Diencephalon (tissue), 1 donor: ENCODE data around the gene ANKRD52. TPM values are rescaled to one million over a fixed set of nuclear protein-coding genes. Genes with fewer than 3 reads are reported as not detected.

ENCODE experiments used
- total RNA-seq: library from RNA; depleted of rRNA; stranded (reverse); fragments of >200 nt; gene quantifications from one replicate; pipeline ENCODE4 v1.2.3, GENCODE V29; 2014

Gene ANKRD52
- total RNA-seq: 23.5 TPM

GRCh38 chr12:56258068-56258819 is at the start of gene ANKRD52:
ANKRD52 (minus strand) TSS chr12:56258384; CDS start chr12:56258269, 115 bp downstream.

GRCh38 chr12:56299853-56300643 is 41.9 kb upstream of the ANKRD52 start, which contains the start of gene CS:
CS (minus strand) TSS chr12:56300330; CDS start chr12:56300201, 129 bp downstream.

DNA sequence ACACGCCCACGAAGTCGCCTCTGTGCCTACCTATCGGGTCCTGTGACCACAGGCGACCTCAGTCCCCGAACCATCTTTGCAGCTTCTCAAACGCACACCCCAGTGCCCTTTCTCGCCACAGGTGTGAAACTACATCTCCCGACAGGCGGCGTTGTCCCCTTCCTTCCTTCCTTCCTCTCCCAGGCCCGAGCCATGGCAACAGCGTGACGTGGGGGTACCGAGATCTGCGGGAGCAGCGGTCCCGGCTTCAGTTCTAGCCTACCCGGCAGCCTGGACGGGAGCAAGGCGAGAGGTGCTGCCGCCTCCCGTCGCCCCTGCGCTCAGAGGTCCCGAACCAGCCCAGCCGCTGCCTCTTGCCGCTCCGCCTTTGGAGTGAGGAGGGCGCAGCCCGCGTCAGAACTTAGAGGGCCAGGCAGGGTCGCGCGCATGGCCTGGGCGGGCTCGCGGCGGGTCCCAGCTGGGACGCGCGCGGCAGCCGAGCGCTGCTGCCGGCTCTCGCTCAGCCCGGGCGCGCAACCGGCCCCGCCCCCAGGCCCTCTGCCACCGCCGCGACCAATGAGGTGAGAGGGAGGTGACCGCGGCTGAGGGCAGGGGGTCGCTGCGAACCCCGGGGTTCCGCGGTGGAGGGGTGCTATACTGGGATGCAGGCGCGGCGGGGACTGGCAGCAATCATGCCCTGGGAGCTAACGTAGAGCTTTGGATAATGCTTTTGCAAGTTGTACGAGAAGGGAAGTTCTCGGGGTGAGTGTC is 8.7 kb upstream of the ANKRD52 start, which contains the start of gene COQ10A:
COQ10A (plus strand) TSS at position 250 of the 750 bp plus-strand sequence; CDS start at position 427, 177 bp downstream.

DNA sequence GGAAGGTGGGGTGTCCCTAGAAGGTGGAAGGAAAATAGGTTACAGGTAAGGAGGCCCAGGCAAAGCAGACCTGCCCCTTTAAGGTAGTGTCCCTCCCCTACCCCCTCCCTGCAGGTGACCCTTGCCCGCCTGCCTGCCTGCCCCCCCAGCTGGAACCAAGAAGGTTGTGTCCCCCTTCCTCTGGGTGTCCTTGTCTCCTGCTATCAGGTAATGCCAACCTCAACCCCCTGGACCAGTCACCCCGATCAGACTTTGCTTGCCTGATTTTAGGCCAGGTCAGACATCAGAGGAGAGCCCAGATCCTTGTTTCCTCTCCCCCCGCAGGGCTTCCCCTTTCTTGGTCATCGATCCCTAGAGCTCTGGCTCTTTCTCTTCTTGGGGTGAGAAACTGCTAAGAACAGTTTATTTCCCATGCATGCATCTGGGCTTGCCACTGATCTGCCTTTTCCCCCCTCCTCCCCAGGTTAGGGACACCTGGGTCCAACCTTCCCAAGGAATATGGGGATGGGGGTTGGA is 28.2 kb downstream of the ANKRD52 start, which contains the start of gene SLC39A5:
SLC39A5 (plus strand) TSS at position 136 of the 516 bp plus-strand sequence. CDS start 1,224 bp downstream, outside the sequence.

DNA sequence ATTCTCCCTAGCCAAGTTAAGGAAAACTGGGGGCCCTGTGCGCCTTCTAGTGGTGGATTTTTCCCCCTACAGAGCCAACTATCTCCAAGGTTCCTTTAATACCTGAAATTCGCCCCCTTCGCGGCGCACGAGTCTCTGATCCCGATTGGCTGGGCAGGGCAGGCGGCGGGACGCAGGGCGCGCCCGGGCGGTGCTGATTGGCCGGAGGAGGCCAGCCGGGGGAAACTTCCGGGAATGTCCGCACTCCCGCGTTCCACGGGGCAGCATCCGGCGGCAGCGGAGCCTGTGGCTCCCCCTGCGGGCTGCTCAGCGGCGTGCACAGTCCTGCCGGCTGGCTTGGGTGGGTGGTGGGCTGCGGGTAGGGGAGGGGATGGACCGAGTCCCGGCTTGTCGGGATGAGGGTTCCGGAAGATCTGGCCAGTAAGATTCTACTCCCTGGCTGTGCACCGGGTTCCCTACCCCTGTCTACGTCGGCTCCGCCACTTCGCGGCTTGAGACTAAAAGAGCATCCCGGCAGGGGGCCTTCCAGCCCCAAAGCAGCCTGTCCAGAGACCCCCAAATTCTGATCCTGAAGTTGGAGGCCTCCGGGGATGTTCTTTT is 34.0 kb downstream of the ANKRD52 start, which contains the start of gene NABP2:
NABP2 (plus strand) TSS at position 241 of the 600 bp plus-strand sequence. CDS start 515 bp downstream, outside the sequence.

GRCh38 chr12:56221757-56222530 is 36.2 kb downstream of the ANKRD52 start, which contains the start of gene RNF41:
RNF41 (minus strand) TSS chr12:56221922; CDS start chr12:56214047, 7,875 bp downstream.

GRCh38 chr12:56189099-56189917 is 68.9 kb downstream of the ANKRD52 start, which contains the start of gene SMARCC2:
SMARCC2 (minus strand) TSS chr12:56189483; CDS start chr12:56189461, 22 bp downstream.

Other genes starting within 250 kb of the ANKRD52 start
- gene IKZF4, start 237.3 kb downstream of the ANKRD52 start, total RNA-seq: 3.7 TPM
- 40.4 TPM for gene RPS26, start 216.5 kb downstream of the ANKRD52 start, total RNA-seq
- 6.2 TPM for gene ERBB3, start 178.2 kb downstream of the ANKRD52 start, total RNA-seq
- gene PA2G4, start 153.8 kb downstream of the ANKRD52 start, total RNA-seq: 70.8 TPM
- gene RPL41, start 141.8 kb downstream of the ANKRD52 start, total RNA-seq: 1,096 TPM
- gene ZC3H10, start 140.1 kb downstream of the ANKRD52 start, total RNA-seq: 7.4 TPM
- gene ESYT1, start 130.1 kb downstream of the ANKRD52 start, total RNA-seq: 51.9 TPM
- 118 TPM for gene MYL6B, start 105.8 kb downstream of the ANKRD52 start, total RNA-seq
- gene MYL6, start 100.0 kb downstream of the ANKRD52 start, total RNA-seq: 650 TPM
- gene SMARCC2, start 68.9 kb downstream of the ANKRD52 start, total RNA-seq: 108 TPM
- 71.3 TPM for gene RNF41, start 36.5 kb downstream of the ANKRD52 start, total RNA-seq
- 26.3 TPM for gene NABP2, start 34.0 kb downstream of the ANKRD52 start, total RNA-seq
- not detected for gene SLC39A5, start 28.3 kb downstream of the ANKRD52 start, total RNA-seq
- 12.5 TPM for gene COQ10A, start 8.6 kb upstream of the ANKRD52 start, total RNA-seq
- gene CS, start 41.9 kb upstream of the ANKRD52 start, total RNA-seq: 153 TPM
- 39.9 TPM for gene CNPY2, start 57.6 kb upstream of the ANKRD52 start, total RNA-seq
- 30.9 TPM for gene PAN2, start 75.6 kb upstream of the ANKRD52 start, total RNA-seq
- gene IL23A, start 80.5 kb upstream of the ANKRD52 start, total RNA-seq: 0.92 TPM
- 78.4 TPM for gene STAT2, start 101.7 kb upstream of the ANKRD52 start, total RNA-seq
- not detected for gene APOF, start 104.5 kb upstream of the ANKRD52 start, total RNA-seq
- 7.4 TPM for gene TIMELESS, start 191.0 kb upstream of the ANKRD52 start, total RNA-seq
- not detected for gene MIP, start 196.3 kb upstream of the ANKRD52 start, total RNA-seq
- 2.3 TPM for gene SPRYD4, start 210.2 kb upstream of the ANKRD52 start, total RNA-seq
- gene GLS2, start 229.8 kb upstream of the ANKRD52 start, total RNA-seq: 8.5 TPM